SKM-1 (cell line): ENCODE results near the gene DMRT3.

Experiments used
- DNase-seq: peaks from one replicate; lab custom pipeline; 2025; ENCODE audit not compliant: unreplicated experiment; lab: John Stamatoyannopoulos, UW

DMRT3 gene

DNA sequence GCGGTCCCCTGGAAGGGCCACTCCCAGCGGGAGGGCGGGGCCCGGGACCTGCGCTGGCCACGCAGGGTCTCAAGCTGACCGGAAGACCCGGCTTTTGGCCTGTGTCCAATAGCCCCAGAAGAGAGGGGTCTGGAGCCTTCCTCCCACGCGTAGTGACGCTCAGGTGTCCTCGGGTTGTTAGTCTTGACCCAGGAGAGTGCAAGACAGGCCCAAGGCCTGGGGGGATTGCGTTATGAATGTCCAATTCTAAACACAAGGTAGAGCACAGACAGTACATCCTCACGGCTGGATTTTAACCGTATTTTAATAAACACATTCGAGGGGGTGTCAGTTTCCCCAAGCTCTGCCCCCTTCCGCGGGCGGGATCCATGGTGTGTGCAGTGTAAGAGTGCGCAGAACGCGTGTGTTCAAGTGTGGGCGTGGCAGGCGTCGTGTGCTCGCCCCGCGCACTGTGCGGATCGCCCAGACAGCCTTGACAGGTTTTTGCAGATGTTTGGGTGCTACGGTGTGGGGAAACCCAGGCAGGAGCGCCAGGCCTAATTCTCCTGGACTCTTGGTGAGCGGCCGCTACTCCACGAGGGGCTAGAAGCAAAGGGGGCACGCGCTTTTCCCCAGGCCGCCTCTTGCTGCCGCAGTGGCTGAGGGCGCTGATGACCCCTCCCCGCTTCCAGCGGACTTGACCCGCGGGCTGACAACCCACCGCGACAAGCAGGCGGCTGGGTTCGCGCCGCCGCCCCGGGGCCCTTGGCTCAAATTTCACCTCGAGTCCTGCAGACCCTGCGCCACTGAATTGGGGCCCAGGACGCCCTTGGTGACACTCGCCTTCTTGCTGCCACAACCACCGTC, 6.1 kb upstream of the DMRT3 start:
- no peak for DNase-seq

DNA sequence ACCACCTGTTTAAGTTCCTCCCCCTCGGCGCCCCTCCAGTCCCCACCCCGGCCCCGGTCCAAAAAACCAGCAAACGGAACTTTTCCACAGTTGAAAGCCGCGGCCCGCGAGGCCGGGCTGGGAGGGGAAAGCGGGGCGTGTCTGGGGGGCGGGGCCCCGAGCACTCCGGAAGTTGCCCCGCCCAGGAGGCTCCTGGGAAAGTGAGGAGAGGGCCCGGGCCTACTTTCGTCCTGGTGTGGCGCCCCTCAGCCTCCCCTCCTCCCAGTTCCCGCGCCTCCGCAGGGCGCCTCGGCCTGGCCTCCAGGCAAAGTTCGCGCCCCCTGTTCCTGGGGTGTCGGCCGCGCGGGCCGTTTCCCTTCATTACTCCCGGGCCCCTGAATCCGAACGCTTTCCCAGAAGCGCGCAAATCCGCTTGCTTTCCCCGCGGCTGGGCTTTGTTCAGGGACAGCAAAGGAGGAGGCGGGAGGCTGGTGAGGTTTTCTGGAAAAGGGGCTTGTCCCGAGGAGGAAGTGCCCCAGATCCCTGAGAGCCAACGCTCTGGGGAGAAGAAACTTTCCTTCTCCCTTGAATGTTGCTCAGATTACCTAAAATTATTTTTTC, 4.5 kb upstream of the DMRT3 start:
- no peak for DNase-seq

DNA sequence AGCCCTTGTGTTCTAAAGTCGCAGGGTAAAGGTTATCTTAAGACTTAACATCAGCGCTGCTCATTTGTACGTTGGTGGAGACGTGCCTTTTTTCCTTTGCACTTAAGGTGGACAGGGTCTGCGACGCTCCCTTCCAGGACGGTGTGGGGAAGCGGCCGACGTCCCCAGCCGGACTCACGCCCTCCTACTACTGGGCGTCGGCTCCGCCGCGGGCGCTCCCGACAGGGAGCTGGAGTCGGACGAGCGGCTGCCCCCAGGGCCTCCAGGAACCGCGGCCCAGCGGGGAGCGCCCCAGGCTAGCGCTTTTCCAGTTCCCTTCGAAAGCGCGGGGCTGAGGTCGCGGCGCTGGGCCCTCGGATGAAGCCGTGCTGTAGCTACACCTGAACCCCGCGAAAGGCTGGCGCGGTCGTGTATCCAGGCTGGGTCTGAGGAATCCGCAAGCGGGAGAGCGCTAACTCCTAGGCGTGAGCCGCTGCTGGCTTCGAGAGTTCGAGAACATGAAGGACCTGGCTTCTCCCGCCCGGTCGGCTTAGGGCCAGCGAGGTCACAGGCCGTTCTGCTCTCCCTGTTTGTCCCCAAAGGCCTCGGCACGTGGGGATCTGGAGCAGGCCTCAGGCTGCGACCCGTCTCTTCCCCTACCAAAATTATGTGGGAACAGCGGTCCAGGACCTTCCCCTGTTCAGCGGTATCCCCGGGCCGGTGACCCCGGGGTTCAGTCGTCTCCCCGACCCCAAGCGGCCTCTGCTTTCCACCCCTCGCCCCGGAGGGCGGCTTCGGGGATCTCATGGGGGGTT, 3.8 kb upstream of the DMRT3 start:
- DNase-seq = no peak

DNA sequence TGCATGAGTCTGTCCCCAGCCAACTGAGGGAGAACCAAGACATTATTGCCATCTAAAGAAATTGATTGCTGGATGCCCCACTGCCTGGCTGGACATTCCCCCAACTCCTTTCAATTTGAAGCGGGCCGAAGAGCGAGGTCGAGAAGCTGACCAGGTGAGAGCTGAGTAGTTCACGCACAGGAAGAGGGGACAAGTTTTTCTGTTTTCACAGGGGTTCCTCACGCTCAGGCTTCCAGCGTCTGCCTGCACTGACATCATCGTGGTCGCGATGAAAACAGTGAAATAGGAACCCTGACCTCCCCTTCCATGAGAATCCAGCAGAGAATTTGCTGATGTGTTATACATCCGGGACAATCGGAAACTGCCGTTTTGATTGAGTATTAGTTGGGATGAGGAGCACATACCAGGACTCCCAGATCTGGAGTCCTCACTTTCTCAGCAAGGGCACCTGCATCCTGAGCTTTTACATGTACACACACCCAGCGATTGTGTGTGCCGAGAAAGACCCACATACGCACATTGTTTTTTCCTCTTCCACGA, 3.1 kb upstream of the DMRT3 start:
- no peak for DNase-seq

DNA sequence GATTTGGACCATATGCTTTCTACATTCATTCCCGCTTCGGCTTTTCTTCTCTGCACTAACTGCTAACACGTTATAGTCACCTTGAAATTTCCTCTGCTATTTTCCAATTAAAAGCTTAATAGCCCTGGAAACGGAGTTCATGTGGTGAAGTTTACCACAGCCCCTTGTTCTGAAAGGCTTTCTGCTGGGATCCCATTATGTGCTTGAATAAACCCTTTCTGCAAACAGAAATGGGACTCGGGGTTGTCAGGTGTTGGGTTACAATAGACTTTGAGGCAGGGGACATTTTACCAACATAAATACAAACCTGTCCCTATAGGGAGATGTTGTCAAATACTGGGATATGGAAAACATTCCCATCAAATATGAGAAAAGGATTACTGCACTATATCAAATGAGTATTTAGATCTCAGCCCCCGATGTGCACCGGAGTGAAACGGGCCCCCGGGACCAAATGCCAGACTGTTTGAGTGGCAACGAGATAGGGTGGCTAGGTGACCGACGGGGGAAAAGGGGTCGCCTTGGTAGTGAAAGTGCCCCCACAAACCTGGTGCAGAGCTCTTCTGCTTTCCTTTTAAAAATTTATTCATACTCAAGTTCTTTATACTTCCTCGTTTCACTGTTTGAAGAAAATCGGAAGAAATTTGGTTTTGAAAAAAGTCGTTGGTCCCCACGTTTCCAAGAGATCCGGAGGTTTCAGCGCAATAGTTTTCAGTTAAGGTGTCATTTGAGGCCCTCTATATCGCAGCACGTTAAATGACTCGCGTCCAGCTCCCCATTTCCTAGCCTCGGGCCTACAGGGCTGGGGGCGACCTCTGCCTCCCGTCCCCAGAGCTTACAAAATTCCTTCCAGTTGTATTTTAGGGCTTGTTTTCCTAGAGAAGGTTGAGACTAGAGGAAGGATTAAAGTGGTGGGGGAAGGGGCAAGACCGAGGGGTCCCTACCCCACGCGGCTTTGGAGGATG, 2.1 kb upstream of the DMRT3 start:
- no peak for DNase-seq

DNA sequence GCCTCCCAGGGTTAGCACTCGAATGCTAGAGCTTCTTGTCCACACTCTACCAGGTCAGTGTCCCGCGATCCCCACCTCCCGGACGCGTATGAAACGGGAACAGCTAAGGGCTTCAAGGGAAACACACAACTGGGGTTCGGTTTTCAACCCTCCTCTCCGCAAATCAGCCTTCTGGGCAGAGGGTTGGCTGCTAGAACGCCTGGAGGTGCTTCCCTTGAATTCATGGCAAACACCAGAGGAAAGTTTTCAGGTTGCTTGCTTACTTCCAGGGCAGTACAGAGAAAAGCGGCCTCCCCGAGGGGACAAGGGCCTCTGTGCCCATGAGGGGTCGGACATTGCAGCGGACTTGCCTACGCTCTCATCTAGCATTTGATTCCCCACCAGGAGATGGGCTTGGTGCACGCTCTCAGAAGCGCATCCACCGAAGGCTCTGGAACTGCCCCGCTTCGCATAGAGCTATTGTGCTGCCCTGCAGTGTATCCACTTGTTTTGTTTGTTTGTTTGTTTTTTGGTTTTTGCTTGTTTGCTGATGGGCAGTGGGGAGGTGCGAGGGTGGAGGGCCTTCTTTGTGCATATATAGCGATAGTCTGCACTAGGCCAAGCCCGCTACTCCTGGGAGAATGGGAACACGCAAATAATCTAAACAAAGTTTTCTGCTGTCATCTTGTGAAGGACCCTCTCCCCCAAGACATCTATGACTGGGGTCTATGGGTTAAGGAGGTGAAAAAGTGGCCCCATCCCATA, 1.3 kb upstream of the DMRT3 start:
- no peak for DNase-seq

DNA sequence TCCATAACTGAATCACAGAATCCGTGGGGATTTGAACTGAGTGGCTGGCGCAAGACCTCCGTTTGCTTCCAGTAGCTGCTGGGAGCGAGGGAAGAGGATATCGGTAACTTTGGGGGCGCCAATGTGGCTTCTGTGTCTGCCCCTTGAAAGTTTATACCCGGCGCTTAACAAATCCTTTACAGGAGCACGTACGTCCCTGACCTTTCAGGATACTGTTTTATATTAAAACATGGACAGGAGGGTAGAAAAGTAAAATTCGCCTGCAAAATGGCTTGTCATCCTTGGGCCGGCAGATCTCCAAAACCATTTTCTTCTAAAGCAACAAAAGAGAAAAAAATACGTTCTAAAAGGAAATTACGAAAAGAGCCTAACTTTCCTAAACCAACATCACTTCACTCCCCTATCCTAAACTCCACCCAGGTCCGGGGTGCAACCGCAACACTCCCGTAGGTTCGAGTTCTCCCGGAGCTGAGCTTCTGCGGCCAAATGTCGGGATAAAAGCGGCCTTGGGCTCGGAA, 656 bp upstream of the DMRT3 start:
- no peak for DNase-seq

DNA sequence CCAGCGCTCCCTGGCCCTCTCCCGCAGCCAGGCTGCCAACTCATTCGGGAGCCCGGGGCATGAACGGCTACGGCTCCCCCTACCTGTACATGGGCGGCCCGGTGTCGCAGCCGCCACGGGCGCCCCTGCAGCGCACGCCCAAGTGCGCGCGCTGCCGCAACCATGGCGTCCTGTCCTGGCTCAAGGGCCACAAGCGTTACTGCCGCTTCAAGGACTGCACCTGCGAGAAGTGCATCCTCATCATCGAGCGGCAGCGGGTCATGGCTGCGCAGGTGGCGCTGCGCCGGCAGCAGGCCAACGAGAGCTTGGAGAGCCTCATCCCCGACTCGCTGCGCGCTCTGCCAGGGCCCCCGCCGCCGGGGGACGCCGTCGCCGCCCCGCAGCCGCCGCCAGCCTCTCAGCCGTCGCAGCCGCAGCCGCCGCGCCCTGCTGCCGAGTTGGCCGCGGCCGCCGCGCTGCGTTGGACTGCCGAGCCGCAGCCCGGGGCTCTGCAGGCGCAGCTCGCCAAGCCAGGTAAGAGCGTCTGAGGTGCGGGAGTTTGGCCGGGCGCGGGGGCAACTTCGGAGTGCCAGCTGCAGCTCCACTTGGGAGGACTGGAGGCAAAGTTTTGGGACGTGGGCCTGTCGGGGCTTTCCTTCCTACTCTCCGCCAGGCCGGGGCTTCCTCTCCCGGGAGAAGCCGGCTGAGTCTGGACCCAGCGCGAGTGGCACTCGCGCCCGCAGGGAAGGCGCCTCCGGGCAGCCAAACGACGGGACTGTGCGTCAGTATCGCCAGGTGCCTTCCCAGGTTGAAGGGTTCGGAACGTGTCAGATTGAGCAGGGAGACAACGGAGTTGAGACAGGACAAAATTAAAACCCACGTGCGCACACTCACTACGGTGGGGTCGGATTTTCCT, 735 bp downstream of the DMRT3 start:
- DNase-seq = no peak

DNA sequence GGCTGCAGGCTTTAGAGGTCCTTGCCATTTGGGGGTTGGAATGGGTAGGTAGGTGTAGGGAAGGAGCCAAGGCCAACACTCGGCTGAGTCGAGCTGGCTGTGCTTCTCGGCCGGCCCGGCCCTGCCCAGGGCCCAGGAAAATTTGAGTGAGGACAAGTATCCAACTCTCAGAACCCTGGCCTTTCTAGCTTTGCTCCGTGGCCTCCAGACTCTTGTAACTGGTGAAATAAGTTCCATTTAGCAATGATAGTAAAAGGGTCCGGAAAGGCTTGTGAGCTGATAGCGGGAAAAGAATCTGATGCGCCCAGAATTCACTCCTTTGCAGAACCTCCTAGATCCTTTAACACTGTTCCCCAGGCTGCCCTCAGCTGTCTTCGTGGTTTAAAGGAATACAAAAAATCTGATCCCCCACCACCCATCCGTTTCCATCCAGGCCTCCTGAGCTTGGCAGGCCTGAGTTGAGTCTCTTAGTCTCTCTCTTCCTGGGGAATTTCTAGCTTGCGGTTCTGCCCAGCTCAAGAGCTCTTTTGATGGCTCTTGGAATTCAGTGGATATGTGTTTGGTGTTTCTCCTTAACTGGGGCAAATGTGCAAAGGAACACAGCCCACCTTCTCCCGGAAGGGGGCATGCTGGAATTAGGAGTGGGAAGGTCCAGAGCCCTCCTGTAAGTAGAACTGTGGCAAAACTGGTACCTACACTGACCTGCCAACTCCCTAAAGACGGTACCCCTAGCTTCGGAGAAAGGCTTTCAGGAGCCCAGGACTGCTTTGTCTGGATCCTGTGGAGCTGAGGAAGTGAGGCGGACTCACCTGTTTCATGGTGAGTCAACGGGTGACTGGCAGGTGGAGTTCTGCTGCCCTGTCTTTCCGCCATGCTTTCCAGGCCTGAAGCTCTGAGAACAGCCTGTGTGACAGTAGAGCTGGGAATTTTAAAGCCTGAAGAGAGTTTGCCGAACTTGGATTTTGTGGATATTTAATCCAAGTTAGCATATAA, 1.7 kb downstream of the DMRT3 start:
- DNase-seq = no peak

DNA sequence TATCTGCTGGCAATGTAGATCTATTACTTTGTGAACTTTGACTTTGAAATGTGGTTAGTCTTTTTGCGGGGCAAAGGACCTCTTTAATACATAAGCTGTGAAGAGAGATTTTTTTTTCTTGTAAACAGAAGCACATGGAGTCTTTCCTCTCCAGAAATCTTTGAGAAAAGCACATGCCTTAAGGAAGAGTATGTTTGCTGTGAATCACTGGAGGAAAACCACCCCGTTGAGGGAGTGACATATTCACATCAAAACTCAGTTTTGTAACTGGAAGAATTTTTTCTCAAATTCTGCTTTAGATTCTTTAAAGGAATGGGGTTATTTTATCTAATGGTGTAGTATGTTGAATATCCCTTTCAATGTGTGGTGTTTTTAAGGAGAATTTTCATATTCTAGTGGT, 3.5 kb downstream of the DMRT3 start:
- DNase-seq = no peak

DNA sequence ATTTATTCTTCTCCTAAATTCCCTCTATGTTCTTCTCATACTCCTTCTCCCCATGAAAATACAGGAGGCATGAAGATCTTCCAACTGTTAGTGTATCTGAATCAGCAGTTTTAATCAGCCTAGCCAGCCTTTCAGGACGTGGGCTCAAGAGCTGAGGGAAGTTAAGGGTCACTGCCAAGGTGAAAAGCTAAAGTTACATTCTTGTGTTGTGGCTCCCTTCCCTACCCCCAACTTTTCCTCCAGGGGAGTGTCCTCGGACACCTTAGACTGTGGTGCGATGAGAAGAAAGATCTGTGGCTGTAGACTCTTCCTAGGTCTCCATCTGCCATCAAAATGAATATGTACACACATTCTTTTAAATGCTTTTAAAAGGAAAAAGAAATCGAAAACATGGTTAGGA, 4.2 kb downstream of the DMRT3 start:
- DNase-seq = no peak

DNA sequence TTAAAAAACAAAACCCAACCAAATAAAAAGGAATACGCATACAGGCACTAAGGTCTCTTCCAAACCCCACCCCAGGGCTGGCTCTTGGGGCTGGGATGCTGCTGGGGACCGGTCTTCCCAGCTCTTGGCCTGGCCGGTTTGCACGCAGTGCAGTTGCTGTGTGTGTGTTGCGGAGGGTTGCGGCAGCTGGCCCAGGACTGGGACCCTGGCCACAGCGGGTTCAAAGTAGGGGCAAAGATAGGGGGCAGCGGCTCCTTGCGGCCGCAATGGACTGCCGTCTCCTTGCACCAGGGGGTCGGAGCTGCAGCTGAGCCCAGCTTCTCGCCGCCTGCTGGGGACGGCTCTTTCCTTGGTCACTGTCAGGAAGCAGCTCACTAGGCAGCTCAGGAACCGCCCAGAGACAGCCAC, 5.0 kb downstream of the DMRT3 start:
- DNase-seq = no peak

DNA sequence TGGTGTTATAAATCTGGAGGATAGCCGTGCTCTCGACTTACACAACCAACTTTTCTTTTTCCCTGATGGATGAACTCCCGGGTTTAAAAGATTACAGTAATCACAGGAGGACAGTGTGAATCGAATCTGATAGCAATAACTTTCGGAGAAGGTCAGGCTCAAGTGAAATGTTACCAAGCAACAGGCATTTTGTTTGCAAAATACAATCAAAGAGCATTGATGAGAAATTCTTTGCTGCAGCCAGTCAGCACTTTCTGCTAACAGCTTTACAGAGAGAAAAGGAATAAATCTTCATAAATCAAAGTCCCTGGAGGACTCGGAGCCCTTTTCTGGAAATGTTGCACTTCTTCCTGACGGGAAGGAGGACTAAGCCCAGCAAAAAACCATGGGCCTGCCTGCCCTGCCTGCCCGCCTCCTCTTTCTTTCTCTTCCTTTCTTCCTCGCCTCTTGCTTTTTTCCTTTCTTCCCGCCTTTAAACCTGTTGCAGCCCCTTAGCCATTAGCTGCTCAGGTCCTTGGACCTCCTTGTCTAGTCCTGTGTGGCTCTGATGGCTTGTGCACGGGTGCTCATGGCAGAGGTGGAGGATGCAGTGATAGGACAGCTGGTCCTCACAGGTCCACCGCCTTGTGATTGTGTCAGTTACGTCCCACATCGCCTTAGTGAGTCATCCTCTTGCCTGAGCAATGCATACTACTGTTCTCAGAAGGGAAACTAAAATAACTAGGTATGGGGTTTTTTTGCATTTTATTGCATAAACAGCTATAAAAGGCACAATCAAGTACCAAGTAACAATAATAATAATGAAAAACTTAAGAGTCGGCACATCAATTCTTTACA, 6.2 kb downstream of the DMRT3 start:
- no peak for DNase-seq

DNA sequence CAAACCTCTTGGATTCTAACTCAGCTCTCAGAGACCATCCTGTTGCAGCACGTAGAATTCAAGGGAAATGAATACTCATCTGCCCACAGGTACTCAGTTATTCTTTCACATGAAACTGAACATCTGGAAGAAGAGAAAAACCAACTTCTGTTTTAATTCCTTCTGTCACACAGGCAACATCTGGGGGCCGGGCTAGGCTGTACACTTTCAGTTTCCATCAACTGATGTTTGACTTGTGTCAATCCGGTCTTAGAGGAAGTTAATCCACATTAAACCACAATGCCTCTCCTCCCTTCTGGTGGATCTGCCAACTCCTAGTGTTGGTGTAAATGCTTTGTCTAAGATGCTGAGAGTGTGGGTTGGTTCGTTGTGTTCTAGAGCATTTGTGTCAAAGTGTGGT, 17.6 kb downstream of the DMRT3 start:
- no peak for DNase-seq

DNA sequence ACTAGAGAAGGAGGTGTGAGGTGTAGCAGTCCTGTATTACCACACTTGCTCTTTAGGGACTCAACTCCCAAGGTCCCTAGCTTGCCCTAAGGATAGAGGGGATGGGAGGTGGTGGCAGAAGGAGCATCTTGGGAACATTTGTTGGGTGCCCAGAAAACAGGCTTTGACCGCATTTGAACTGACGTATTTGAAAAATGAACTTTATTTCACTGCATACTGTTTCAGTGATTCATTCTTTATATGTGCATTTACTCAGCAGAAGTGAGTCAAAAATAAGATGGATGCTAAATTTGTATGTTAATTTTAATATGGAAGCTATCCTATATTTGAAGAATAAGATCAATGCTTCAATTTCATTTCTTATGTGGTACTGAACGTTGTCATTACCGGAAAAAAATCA, 18.7 kb downstream of the DMRT3 start:
- no peak for DNase-seq

DNA sequence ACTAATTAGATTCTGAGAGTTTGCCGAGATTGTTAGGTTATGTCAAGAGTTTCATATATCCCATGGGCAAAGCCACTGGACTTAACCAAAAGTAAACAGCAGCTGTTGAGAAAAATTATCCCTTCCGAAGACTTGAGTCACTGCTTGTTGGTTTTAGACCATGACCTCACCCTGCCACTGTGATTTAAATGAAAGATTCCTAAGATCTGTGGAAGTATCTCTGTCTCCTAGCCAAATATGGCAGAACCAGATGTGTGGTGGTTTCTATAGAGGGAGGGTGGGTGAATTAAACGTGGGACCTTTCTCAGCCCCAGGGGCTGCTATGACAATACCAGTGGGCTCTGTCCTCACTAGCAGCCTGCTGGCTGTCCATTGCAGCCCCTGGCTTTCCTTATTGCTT, 19.3 kb downstream of the DMRT3 start:
- DNase-seq = no peak
